Ovary (tissue), 9 donors: ENCODE data around the gene MAP2K7. TPM values are rescaled to one million over a fixed set of nuclear protein-coding genes. Genes with fewer than 3 reads are reported as not detected.

Source experiments
- DNase-seq, 5 donors: peaks; one replicate each; pipeline ENCODE4 v3.0.0-alpha.2; 2019 to 2020
- H3K27ac ChIP-seq, 2 donors: fragments of 200-600 bp; one replicate each; pipeline versions ENCODE4 v1.5.1 to v1.8.0; 2019 to 2022
- H3K27me3 ChIP-seq: fragments of 200-600 bp; one replicate; pipeline ENCODE4 v1.8.0; 2022
- H3K36me3 ChIP-seq: fragments of 200-600 bp; sonication (generic); one replicate; pipeline ENCODE4 v1.5.1; 2019
- H3K4me1 ChIP-seq: one replicate; pipeline ENCODE4 v1.8.1; 2013; ENCODE audit warnings: mild to moderate bottlenecking, moderate library complexity; ENCODE audit not compliant: insufficient read depth
- H3K4me3 ChIP-seq: fragments of 200-600 bp; sonication (generic); one replicate; pipeline ENCODE4 v1.5.1; 2017
- H3K9me3 ChIP-seq, 2 donors: fragments of 200-600 bp in 1 of 2; sonication (generic) in 1 of 2; one replicate each; pipeline versions ENCODE4 v1.5.1 to v1.8.1; 2013 to 2019; ENCODE audit warnings: mild to moderate bottlenecking in 1 of 2, moderate library complexity in 1 of 2
- EP300 ChIP-seq: sonication (generic); formaldehyde crosslinking; IDR thresholded peaks from one replicate; pipeline ENCODE4 v1.6.1; 2017; ENCODE audit warnings: antibody characterized with exemption
- POLR2A ChIP-seq: fragments of 450-650 bp; IDR thresholded peaks from one replicate; pipeline ENCODE4 v1.6.1; 2017; ENCODE audit warnings: antibody characterized with exemption, mild to moderate bottlenecking, moderate library complexity
- WGBS, 3 donors: extraction: QIAGEN DNeasy Blood & Tissue Kit in 1 of 3; methylation state at CpG; one replicate each; pipeline versions ENCODE4 v1.1.5 to v1.1.7; 2013 to 2017; 5-methylcytosine and 5-hydroxymethylcytosine counted together
- intact Hi-C, 4 donors: fragments of 100-400 bp; cut with DNase I; formaldehyde crosslinking; loops; one replicate each; pipeline versions ENCODE4 v1.11.0 to v1.15.1; 2022 to 2023
- polyA plus RNA-seq, 2 donors: library from polyadenylated mRNA; stranded (reverse); fragments of 200-250 nt in 1 of 2; fragments of 350-450 nt in 1 of 2; fragmentation: Illumina TruSeq in 1 of 2; extraction: RNeasy Lipid Tissue Mini Kit (QIAGEN cat#74804) in 1 of 2; gene quantifications; one replicate each; pipeline ENCODE4 v1.2.3, GENCODE V29; 2013 to 2014
- total RNA-seq, 7 donors: library from RNA; depleted of rRNA in 2 of 7; stranded (reverse); fragments of >200 nt in 2 of 7; fragmentation: NEBNext Ultra II Directional in 3 of 7; extraction: Animal tissue kit (Norgen Biotek cat#: 25700) in 3 of 7; gene quantifications; one replicate each; pipeline versions ENCODE4 v1.1.0 to v1.2.4, GENCODE V29; 2016 to 2023
- TF ChIP-seq, protein P1 (sequence below), 3 donors: fragments of 450-650 bp in 2 of 3; fragments of 200-600 bp in 1 of 3; IDR thresholded peaks; one replicate each; pipeline versions ENCODE4 v1.5.1 to v1.8.0; 2016 to 2022; ENCODE audit warnings: antibody characterized with exemption in 3 of 3, mild to moderate bottlenecking in 1 of 3
- donor health status: DM: no; HTN: no; CAD: no; lungs with moderate emphysema.
- donor health status: DM: no; HTN: no; CAD: no.
- donor health status: Bipolar disorder and iron deficiency.
- donor health status: DM: yes; HTN: yes; CAD: no.
- donor health status: DM: no; HTN: no; CAD: no.
- donor health status: DM: yes; HTN: yes; CAD: no.

The MAP2K7 gene
- total and polyA plus RNA-seq, 9 donors, result 6.3 to 35.5 (median 26.3) TPM

DNA sequence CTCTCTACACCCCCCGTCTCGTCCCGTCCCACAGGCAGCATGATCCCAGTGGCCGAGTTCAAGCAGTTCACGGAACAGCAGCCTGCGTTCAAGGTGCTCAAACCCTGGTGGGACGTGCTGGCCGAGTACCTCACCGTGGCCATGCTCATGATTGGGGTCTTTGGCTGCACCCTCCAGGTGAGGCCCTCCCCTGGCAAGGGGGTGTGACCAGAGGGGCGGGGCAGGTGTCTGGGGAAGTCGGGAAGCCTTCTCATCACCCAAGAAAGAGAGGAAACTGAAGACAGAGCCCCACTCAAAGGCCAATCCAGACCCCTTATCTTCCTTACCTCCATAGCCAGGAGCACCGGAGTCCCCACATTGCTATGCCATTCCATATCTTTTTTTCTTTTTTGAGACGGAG lies 8.1 kb upstream of the MAP2K7 start:
- DNase-seq, result no peak
- H3K9me3 ChIP-seq, result no peaks in the 10 kb centered on the region
- no peaks in the 10 kb centered on the region for H3K4me1 ChIP-seq
- H3K27ac ChIP-seq, result no peak overlapping the region
- intact Hi-C loops, result no loop called here
- no peak for TF ChIP-seq POLR2A
- TF ChIP-seq, protein P1, sequence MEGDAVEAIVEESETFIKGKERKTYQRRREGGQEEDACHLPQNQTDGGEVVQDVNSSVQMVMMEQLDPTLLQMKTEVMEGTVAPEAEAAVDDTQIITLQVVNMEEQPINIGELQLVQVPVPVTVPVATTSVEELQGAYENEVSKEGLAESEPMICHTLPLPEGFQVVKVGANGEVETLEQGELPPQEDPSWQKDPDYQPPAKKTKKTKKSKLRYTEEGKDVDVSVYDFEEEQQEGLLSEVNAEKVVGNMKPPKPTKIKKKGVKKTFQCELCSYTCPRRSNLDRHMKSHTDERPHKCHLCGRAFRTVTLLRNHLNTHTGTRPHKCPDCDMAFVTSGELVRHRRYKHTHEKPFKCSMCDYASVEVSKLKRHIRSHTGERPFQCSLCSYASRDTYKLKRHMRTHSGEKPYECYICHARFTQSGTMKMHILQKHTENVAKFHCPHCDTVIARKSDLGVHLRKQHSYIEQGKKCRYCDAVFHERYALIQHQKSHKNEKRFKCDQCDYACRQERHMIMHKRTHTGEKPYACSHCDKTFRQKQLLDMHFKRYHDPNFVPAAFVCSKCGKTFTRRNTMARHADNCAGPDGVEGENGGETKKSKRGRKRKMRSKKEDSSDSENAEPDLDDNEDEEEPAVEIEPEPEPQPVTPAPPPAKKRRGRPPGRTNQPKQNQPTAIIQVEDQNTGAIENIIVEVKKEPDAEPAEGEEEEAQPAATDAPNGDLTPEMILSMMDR (IDR thresholded peaks at IDR 0.05), result no peak
- no peak for TF ChIP-seq EP300
- no peak overlapping the region for H3K4me3 ChIP-seq
- 69 to 82% (median 77%) methylated on average over 13 of the region's 13 CpGs for WGBS, 3 donors
- no peaks in the 10 kb centered on the region for H3K36me3 ChIP-seq
- H3K27me3 ChIP-seq, result no peaks in the 10 kb centered on the region

DNA sequence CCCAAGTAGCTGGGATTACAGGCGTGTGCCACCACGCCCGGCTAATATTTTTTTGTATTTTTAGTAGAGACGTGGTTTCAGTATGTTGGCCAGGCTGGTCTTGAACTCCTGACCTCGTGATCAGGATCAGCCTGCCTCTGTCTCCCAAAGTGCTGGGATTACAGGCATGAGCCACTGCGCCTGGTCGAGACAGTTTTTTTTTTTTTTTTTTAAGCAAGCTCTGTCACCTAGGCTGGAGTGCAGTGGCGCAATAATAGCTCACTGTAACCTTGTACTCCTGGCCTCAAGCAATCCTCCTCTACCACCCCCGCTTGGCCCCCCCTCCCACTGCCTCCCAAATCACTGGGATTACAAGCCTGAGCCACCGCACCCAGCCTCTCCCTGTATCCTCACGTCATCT lies 6.4 kb upstream of the MAP2K7 start:
- H3K27ac ChIP-seq, result no peak overlapping the region
- WGBS, 3 donors, result 77 to 84% (median 78%) methylated on average over 11 of the region's 11 CpGs
- intact Hi-C loops, result no loop called here
- TF ChIP-seq POLR2A, result no peak
- TF ChIP-seq EP300, result no peak
- TF ChIP-seq, protein P1 (IDR thresholded peaks at IDR 0.05), result no peak
- no peaks in the 10 kb centered on the region for H3K36me3 ChIP-seq
- H3K9me3 ChIP-seq, result no peaks in the 10 kb centered on the region
- H3K4me1 ChIP-seq, result no peaks in the 10 kb centered on the region
- no peak for DNase-seq
- no peaks in the 10 kb centered on the region for H3K27me3 ChIP-seq
- H3K4me3 ChIP-seq, result no peak overlapping the region

DNA sequence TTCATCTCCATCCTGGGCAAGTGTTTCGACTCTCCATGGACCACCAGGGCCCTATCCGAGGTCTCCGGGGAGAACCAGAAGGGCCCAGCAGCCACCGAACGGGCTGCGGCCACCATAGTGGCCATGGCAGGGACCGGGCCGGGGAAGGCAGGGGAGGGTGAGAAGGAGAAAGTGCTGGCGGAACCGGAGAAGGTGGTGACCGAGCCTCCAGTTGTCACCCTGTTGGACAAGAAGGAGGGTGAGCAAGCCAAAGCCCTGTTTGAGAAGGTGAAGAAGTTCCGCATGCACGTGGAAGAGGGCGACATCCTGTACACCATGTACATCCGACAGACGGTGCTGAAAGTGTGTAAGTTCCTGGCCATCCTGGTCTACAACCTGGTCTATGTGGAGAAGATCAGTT lies 4.7 kb upstream of the MAP2K7 start:
- no peaks in the 10 kb centered on the region for H3K36me3 ChIP-seq
- DNase-seq, result no peak
- H3K27ac ChIP-seq, result no peak overlapping the region
- intact Hi-C loops, result no loop called here
- 91 to 96% (median 93%) methylated on average over 16 of the region's 16 CpGs for WGBS, 3 donors
- TF ChIP-seq POLR2A (no peak), EP300 (no peak)
- TF ChIP-seq, protein P1 (IDR thresholded peaks at IDR 0.05), result no peak
- no peak overlapping the region for H3K4me3 ChIP-seq
- no peaks in the 10 kb centered on the region for H3K27me3 ChIP-seq
- no peaks in the 10 kb centered on the region for H3K9me3 ChIP-seq
- H3K4me1 ChIP-seq, result no peaks in the 10 kb centered on the region

DNA sequence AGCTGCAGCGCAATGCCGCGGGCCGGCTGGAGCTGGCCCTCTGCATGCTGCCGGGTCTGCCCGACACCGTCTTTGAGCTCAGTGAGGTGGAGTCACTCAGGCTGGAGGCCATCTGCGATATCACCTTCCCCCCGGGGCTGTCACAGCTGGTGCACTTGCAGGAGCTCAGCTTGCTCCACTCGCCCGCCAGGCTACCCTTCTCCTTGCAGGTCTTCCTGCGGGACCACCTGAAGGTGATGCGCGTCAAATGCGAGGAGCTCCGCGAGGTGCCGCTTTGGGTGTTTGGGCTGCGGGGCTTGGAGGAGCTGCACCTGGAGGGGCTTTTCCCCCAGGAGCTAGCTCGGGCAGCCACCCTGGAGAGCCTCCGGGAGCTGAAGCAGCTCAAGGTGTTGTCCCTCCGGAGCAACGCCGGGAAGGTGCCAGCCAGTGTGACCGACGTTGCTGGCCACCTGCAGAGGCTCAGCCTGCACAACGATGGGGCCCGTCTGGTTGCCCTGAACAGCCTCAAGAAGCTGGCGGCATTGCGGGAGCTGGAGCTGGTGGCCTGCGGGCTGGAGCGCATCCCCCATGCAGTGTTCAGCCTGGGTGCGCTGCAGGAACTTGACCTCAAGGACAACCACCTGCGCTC lies 3.8 kb upstream of the MAP2K7 start:
- 88 to 91% (median 91%) methylated on average over 34 of the region's 34 CpGs for WGBS, 3 donors
- no peaks in the 10 kb centered on the region for H3K9me3 ChIP-seq
- intact Hi-C loops, result no loop called here
- H3K4me1 ChIP-seq, result peaks cover 6% of the 10 kb centered on the region
- H3K36me3 ChIP-seq, result no peaks in the 10 kb centered on the region
- DNase-seq, result peak in 3 of 5 donors; percentile 33 to 39 (median 33)
- H3K4me3 ChIP-seq, result no peak overlapping the region
- no peaks in the 10 kb centered on the region for H3K27me3 ChIP-seq
- no peak overlapping the region for H3K27ac ChIP-seq
- no peak for TF ChIP-seq EP300
- TF ChIP-seq, protein P1 (IDR thresholded peaks at IDR 0.05), result no peak
- no peak for TF ChIP-seq POLR2A
